Jurkat, Clone E6-1 (cell line): Measurements from ENCODE around the gene MPL.
"Not testable (repeated sequence)": the region's sequence is repeated elsewhere in the genome, so short reads cannot be mapped to it uniquely, and the experiment has no call there.

Experiments used
- DNase-seq: peaks from one replicate; pipeline ENCODE4 v3.0.0-alpha.2; 2011; ENCODE audit warnings: low read depth, low spot score
- H3K4me3 ChIP-seq: 2 replicates; pipeline ENCODE4 v1.5.1; 2011; ENCODE audit warnings: mild to moderate bottlenecking, low read length, control low read depth, moderate library complexity

Gene MPL

GRCh38 chr1:43367026-43367903, 29.6 kb downstream of the MPL start:
- no peak for DNase-seq
- H3K4me3 ChIP-seq = peak overlapping the region; percentile 81

GRCh38 chr1:43367904-43368645, 30.5 kb downstream of the MPL start, which contains the start of gene ELOVL1:
TSS of gene ELOVL1 (minus strand) at chr1:43368011. CDS start at chr1:43365609, 2,402 bp downstream.
- H3K4me3 ChIP-seq = peak within 1 kb of the TSS; percentile 81
- DNase-seq = peak; percentile 61

GRCh38 chr1:43368646-43369020, 31.0 kb downstream of the MPL start:
- H3K4me3 ChIP-seq = peak overlapping the region; percentile 81
- no peak for DNase-seq

- DNase-seq, H3K4me3 ChIP-seq: not testable (repeated sequence)
Measured at GRCh38 chr1:43369779-43370178, 32.2 kb downstream of the MPL start.

- no peak overlapping the region for H3K4me3 ChIP-seq
- DNase-seq = no peak
Measured at GRCh38 chr1:43370564-43370963, 32.9 kb downstream of the MPL start.

GRCh38 chr1:43372172-43372571, 34.6 kb downstream of the MPL start:
- no peak overlapping the region for H3K4me3 ChIP-seq
- no peak for DNase-seq

GRCh38 chr1:43373066-43373940, 35.7 kb downstream of the MPL start:
- no peak for DNase-seq

GRCh38 chr1:43376723-43377235, 39.2 kb downstream of the MPL start:
- no peak for DNase-seq
- H3K4me3 ChIP-seq = no peak overlapping the region

More at GRCh38 chr1:43373066-43373940, 35.7 kb downstream of the MPL start:
- no peak overlapping the region for H3K4me3 ChIP-seq

GRCh38 chr1:43377831-43378230, 40.2 kb downstream of the MPL start:
- DNase-seq = no peak
- H3K4me3 ChIP-seq = no peak overlapping the region

- no peak for DNase-seq
- H3K4me3 ChIP-seq = no peak overlapping the region
Measured at GRCh38 chr1:43379476-43379875, 41.9 kb downstream of the MPL start.

GRCh38 chr1:43381612-43382011, 44.0 kb downstream of the MPL start:
- no peak for DNase-seq

GRCh38 chr1:43382027-43382779, 44.6 kb downstream of the MPL start:
- DNase-seq = no peak
- H3K4me3 ChIP-seq = no peak overlapping the region

More at GRCh38 chr1:43381612-43382011, 44.0 kb downstream of the MPL start:
- no peak overlapping the region for H3K4me3 ChIP-seq

GRCh38 chr1:43383449-43383848, 45.8 kb downstream of the MPL start:
- no peak for DNase-seq

GRCh38 chr1:43386676-43387075, 49.1 kb downstream of the MPL start:
- no peak overlapping the region for H3K4me3 ChIP-seq
- no peak for DNase-seq

More at GRCh38 chr1:43383449-43383848, 45.8 kb downstream of the MPL start:
- no peak overlapping the region for H3K4me3 ChIP-seq

- no peak for DNase-seq
- H3K4me3 ChIP-seq = no peak overlapping the region
Measured at GRCh38 chr1:43387976-43388599, 50.5 kb downstream of the MPL start.

- peak overlapping the region; percentile 91 for H3K4me3 ChIP-seq
- no peak for DNase-seq
Measured at GRCh38 chr1:43388613-43389012, 51.0 kb downstream of the MPL start.

GRCh38 chr1:43389326-43390313, 52.0 kb downstream of the MPL start, which contains the start of the genes MED8 and SZT2:
TSS of gene MED8 (minus strand) at chr1:43389800. CDS start at chr1:43389764, 36 bp downstream.
TSS of gene SZT2 (plus strand) at chr1:43389899. CDS start at chr1:43389969, 70 bp downstream.
- H3K4me3 ChIP-seq = peak within 1 kb of the TSS; percentile 91
- peak; percentile 86 for DNase-seq
